ENCODE measurements around the gene MED13L.
"Not testable (repeated sequence)": the region's sequence is repeated elsewhere in the genome, so short reads cannot be mapped to it uniquely, and the experiment has no call there.

The MED13L gene

DNA sequence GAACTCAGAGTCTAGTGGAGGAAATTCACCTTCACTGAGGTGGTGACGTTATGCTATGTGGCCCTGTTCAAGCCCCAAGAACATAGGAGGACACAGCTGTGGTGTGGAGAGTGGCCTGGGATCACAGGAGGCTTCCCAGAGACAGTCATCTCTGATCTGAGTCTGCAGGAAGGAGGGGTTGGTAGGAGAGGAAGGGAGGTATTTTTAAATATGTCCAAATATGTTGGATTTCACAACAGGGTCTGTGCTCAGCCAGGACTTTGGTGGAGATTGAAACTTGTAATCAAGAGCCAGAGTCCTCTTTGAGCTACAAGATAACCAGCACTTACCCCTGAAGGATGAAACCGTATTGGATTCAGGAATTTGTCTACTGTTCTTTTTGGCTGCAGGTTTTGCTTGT lies 26.4 kb upstream of the MED13L start:
- DNase-seq (ENCODE audit: extremely low read depth in 1 of 2, low read depth in 1 of 2): no peak

- no peak for DNase-seq (ENCODE audit: extremely low read depth in 1 of 2, low read depth in 1 of 2)
These were observed 25.6 kb upstream of the MED13L start for GRCh38 chr12:116303066-116303465.

- DNase-seq (ENCODE audit: extremely low read depth in 1 of 2, low read depth in 1 of 2): no peak
These were observed 24.9 kb upstream of the MED13L start for GRCh38 chr12:116302166-116303058.

DNA sequence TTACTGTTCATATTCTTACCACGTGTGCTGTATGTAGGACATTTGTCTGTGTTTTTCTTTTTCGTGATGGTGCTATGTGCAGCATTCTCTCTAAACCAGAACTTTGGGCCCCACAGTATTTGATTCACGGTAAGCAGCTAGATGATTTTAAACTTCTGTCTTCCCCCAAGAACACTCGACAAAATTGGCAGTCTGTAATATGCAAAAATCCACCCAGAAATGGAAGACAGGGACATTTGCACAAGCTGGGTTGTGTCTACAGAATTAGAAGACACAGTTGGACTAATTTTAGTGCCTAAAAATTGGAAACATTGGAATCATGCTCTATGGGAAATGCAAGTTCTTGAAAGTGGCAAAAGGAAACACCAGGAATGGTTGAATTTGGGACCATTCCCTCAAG lies 24.1 kb upstream of the MED13L start:
- DNase-seq (ENCODE audit: extremely low read depth in 1 of 2, low read depth in 1 of 2): no peak

DNA sequence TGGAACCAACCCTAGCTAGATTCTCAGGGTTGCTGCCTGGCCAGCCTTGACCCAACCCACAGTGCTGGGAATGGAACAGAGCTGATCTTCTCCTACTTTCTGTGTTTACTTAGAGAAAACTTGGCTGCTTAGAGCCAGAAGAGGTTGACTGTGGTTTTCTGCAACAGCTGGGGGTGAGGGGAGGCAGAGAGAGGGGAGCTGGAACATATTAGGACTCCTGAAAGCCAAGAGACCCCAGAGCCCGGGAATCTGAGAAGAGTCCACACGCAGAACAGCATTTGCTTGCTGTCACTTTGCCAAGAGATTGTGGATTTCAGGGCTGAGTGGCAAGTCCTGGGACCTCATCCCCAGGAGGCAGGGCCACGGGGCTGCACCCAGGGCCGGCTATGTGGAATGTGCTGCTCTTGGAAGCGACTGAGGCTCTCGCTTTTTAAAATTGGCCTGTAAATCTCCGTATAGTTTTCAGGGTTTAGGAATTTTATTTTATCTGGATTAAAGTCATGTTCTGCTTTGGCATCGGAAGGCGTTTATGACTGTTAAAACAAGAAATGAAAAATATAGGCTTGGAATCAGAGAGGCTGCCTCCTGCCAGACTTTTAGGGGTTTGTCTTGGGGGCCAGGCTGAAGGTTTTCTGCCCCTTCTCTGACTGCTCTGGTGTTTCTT lies 22.3 kb upstream of the MED13L start:
- no peak for DNase-seq (ENCODE audit: extremely low read depth in 1 of 2, low read depth in 1 of 2)

GRCh38 chr12:116299064-116299463 lies 21.6 kb upstream of the MED13L start:
- DNase-seq (ENCODE audit: extremely low read depth in 1 of 2, low read depth in 1 of 2): no peak

DNA sequence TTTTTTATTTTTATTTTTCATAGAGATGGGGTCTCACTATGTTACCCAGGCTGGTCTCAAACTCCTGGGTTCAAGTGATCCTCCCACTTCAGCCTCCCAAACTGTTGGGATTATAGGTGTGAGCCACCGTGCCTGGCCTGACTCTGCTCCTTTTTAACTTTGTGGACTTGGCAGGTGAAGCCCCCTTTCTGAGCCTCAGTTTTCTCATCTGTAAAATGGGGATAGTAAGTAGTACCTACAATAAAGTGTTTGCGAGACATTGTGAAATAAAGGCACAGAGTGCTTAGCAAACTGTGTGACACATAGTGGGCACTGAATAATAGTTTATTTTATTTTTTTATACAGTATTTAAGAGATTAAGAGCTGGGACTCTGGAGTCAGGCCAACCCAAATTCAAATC lies 21.1 kb upstream of the MED13L start:
- DNase-seq (ENCODE audit: extremely low read depth in 1 of 2, low read depth in 1 of 2): no peak

DNA sequence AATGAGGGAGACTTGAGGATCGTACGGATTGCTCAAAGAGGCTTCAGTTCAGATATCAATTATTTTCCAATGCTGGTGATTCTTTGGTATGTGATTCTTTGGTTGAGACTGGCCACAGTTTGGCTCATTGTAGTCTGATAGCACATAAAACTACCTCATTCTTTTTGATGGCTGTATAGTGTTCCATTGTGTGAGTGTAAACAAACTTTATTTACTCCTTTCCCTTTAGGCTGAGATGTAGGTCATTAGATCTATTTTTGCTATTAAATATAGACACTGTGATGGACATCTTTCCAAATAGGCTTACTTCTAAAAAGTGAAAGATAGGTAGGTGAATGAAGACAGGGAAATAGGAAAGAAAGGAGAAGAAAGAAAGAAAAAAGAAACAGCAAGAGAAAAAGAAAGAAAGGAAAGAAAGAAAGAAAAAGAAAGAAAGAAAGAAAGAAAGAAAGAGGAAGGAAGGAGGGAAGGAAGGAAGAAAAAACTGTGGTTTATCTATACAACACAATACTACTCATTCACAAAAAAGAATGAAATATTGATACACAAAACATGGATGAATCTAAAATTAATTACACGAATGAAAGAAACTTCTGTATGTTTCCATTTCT lies 19.8 kb upstream of the MED13L start:
- no peak for DNase-seq (ENCODE audit: extremely low read depth in 1 of 2, low read depth in 1 of 2)

DNA sequence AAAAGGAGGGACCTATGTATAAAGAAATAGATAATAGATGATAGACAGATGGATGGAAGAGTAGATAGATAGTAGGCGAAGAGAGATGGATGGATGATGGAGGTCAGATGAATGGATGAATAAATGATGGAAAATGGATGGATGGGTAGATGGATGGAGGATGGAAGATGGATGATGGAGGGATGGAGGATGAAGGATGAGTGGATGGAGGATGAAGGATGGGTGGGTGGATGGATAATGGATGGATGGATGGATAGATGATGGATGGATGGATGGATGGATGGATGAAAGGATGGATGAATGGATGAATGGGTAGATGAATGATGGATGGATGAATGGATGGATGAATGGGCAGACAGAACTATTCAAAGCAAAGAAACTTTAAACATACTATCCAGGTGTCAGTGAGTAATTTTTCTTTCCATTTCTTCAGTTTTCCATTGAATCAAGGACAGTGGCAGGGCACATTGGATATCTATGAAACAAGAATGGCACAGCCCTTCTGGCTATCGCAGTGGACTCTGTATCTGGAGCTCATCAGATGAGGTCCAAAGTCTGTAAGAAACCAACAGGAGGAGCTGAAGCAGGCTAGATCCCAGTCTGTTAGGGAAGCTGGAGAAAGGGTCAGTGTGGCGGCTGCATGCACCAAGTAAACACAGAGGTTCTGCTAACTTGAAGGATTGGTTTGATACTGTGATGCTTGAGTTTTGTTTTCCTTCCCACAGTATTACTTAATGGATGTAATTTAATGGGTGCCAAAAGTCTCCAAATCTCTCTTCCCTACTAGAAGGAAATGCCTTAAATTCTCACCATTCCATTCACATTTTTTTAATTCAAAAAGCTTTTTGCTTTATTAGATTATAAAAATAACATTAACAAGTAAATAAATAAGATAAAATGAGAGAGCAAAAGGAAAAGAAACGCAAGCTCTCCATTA lies 18.1 kb upstream of the MED13L start:
- DNase-seq (ENCODE audit: extremely low read depth in 1 of 2, low read depth in 1 of 2): no peak

GRCh38 chr12:116294454-116295165 lies 17.1 kb upstream of the MED13L start:
- DNase-seq (ENCODE audit: extremely low read depth in 1 of 2, low read depth in 1 of 2): no peak

GRCh38 chr12:116293687-116294453 lies 16.4 kb upstream of the MED13L start:
- DNase-seq (ENCODE audit: extremely low read depth in 1 of 2, low read depth in 1 of 2): no peak

DNA sequence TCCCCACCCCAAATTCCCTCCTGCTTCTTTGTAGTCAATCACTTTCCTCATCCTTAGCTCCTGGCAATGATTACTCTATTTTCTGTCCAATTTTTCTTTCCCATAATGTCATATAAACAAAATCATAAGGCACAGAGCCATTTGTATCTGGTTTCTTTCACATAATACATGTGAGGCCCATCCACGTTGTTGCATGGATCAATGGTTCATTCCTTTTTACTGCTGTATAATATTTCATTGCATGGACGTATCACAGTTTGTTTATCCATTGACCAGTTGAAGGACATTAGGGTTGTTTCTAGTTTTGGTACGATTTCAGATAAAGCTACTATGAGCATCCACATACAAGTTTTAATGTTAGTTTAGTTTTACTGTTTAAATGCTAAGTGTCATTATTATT lies 13.7 kb upstream of the MED13L start:
- DNase-seq (ENCODE audit: extremely low read depth in 1 of 2, low read depth in 1 of 2): no peak

GRCh38 chr12:116288735-116289134 lies 11.2 kb upstream of the MED13L start:
- no peak for DNase-seq (ENCODE audit: extremely low read depth in 1 of 2, low read depth in 1 of 2)

GRCh38 chr12:116287842-116288301 lies 10.4 kb upstream of the MED13L start:
- no peak for DNase-seq (ENCODE audit: extremely low read depth in 1 of 2, low read depth in 1 of 2)

- no peak for DNase-seq (ENCODE audit: extremely low read depth in 1 of 2, low read depth in 1 of 2)
These were observed 6.9 kb upstream of the MED13L start for GRCh38 chr12:116284396-116284795.

DNA sequence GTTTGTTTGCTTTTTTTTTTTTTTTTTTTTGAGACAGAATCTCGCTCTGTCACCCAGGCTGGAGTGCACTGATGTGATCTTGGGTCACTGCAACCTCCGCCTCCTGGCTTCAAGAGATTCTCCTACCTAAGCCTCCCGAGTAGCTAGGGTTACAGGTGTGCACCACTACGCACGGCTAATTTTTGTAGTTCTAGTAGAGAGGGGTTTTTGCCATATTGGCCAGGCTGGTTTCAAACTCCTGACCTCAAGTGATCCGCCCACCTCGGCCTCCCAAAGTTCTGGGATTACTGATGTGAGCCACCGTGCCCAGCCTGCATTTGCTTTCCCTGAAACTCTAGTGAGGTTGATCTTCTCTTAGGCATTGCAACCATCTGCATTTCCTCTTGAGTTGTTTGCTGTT lies 6.4 kb upstream of the MED13L start:
- not testable (repeated sequence) for DNase-seq (ENCODE audit: extremely low read depth in 1 of 2, low read depth in 1 of 2)

- no peak for DNase-seq (ENCODE audit: extremely low read depth in 1 of 2, low read depth in 1 of 2)
These were observed 5.1 kb upstream of the MED13L start for GRCh38 chr12:116282371-116283286.

DNA sequence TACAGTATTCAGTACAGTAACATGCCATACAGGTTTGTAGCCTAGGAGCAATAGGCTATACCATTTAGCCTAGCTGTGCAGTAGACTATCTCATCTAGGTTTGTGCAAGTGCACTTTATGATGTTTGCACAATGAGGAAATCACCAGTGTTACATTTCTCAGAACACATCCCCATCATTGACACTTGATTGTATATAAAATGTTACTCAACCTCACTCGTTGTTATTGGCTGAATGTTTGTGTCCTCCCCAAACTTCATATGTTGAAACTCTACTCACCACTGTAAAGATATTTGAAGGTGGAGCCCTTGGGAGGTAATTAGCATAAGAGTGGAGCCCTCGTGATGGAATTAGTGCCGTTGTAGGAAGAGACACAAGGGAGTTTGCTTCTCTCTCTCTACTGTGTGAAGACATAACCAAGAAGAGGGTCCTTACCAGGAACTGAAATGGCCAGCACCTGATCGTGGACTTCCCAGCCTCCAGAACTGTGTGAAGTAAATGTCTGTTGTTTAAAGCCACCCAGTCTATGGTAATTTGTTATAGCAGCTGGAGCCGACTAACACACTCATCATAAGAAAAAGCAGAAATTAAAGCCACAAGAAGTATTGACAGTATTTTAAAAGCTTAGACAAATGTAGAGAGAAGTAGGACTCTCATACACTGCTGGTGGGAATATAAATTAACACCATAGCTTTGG lies 3.2 kb upstream of the MED13L start:
- no peak for DNase-seq (ENCODE audit: extremely low read depth in 1 of 2, low read depth in 1 of 2)

All from activated CD8-positive, alpha-beta memory T cell treated with anti-CD3 and anti-CD28 coated beads for 1 hour (primary cell).